ENCODE results near the gene ERP44. TPM values are rescaled to one million over a fixed set of nuclear protein-coding genes. Genes with fewer than 3 reads are reported as not detected.

The ERP44 gene
- polyA plus RNA-seq, 1 donor (not counting 4 experiments of a cell fraction or from before 2014, with no cell fraction given), result 17.6 TPM

DNA sequence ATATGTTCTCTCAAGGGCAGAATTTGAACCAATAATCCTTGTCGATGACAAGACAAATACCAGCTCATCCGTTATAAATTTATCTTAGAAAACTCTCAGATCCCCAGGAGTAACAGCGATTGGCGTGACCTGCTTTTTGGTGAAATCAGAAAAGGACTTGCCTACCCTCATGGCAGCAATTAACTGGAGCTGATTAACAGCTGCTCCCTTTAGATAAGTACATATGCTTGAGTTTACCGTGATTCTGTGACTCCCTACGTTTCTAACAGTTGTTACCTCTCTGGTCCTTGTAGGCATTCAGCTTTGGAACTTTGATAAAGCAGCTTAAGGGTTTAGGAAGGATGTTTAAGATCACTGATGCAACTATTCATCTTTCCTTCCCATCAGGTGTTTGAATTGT, 2.8 kb upstream of the ERP44 start:
- Histone ChIP-seq H2AFZ (ENCODE audit: control insufficient read depth, low read length) (no peak overlapping the region), H3K4me3 (ENCODE audit: control insufficient read depth in 2 of 3, extremely low read depth in 1 of 3, insufficient read depth in 2 of 3, low read depth in 1 of 3, low read length in 3 of 3) (no peak overlapping the region), H3K4me1 (ENCODE audit: control insufficient read depth, extremely low read depth, insufficient read depth, low read length) (peaks cover 22% of the 10 kb centered on the region), H3K36me3 (ENCODE audit: control insufficient read depth in 2 of 2, extremely low read depth in 1 of 2, insufficient read depth in 2 of 2, low read length in 2 of 2) (peaks cover 9 to 27% of the 10 kb centered on the region in 2 experiments), H3K9me1 (ENCODE audit: control insufficient read depth, extremely low read depth, insufficient read depth, low read length) (no peaks in the 10 kb centered on the region), H3K9ac (ENCODE audit: control insufficient read depth, extremely low read depth, insufficient read depth, low read length) (no peak overlapping the region), H3K79me2 (ENCODE audit: control insufficient read depth, insufficient read depth, low read length) (peaks cover 33% of the 10 kb centered on the region), H4K20me1 (ENCODE audit: control insufficient read depth, extremely low read depth, insufficient read depth, low read length) (no peaks in the 10 kb centered on the region), H3K27me3 (ENCODE audit: control insufficient read depth, extremely low read depth, insufficient read depth, low read length) (no peaks in the 10 kb centered on the region), H3K27ac (ENCODE audit: control insufficient read depth, insufficient read depth, low read length) (no peak overlapping the region), H3K4me2 (ENCODE audit: control insufficient read depth, extremely low read depth, insufficient read depth, low read depth, low read length) (no peak overlapping the region), H3K9me3 (ENCODE audit: control insufficient read depth, low read depth, low read length) (no peaks in the 10 kb centered on the region)
- TF ChIP-seq EZH2 (IDR thresholded peaks at IDR 0.05; ENCODE audit: low read length), result no peak
- TF ChIP-seq, protein P1, sequence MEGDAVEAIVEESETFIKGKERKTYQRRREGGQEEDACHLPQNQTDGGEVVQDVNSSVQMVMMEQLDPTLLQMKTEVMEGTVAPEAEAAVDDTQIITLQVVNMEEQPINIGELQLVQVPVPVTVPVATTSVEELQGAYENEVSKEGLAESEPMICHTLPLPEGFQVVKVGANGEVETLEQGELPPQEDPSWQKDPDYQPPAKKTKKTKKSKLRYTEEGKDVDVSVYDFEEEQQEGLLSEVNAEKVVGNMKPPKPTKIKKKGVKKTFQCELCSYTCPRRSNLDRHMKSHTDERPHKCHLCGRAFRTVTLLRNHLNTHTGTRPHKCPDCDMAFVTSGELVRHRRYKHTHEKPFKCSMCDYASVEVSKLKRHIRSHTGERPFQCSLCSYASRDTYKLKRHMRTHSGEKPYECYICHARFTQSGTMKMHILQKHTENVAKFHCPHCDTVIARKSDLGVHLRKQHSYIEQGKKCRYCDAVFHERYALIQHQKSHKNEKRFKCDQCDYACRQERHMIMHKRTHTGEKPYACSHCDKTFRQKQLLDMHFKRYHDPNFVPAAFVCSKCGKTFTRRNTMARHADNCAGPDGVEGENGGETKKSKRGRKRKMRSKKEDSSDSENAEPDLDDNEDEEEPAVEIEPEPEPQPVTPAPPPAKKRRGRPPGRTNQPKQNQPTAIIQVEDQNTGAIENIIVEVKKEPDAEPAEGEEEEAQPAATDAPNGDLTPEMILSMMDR (optimal IDR thresholded peaks at IDR 0.05 in 1 of 3, IDR thresholded peaks at IDR 0.05 in 1 of 3, conservative IDR thresholded peaks at IDR 0.05 in 1 of 3; ENCODE audit: extremely low read depth in 1 of 3, insufficient read depth in 2 of 3, low read length in 3 of 3), result no peak
- DNase-seq (ENCODE audit: low read depth, low spot score) (no peak), FAIRE-seq (no peak)
- dilution Hi-C loops (cut with MboI; ENCODE audit: extremely low pct_ligation_motif_present, low sequenced_read_pairs), result no loop called here

DNA sequence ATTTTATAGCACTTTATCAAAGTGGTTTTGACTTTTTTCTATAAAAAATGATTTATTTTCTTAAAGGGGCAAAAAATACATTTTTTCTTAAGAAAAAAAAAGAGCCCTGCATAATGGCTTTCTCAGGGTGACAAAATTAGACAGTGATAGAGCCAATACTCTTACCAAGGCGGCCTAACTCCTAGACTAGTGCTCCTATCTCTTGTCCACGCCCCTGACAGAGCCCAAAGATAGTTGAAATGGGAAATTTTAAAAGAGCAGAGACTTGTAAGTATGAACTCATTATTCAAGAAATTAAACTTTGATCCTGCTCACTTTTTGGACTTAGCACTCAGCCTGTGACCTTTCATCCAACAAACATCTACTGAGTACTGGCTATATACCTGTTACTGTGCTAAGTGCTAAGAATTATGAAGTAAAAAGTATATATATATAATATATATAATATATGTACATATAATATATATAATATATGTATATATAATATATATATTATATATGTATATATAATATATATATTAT, 1.4 kb upstream of the ERP44 start:
- TF ChIP-seq EZH2 (IDR thresholded peaks at IDR 0.05; ENCODE audit: low read length), result no peak
- TF ChIP-seq, protein P1 (optimal IDR thresholded peaks at IDR 0.05 in 1 of 3, IDR thresholded peaks at IDR 0.05 in 1 of 3, conservative IDR thresholded peaks at IDR 0.05 in 1 of 3; ENCODE audit: extremely low read depth in 1 of 3, insufficient read depth in 2 of 3, low read length in 3 of 3), result no peak

More for the DNA sequence above, 1.4 kb upstream of the ERP44 start:
- H4K20me1 ChIP-seq (ENCODE audit: control insufficient read depth, extremely low read depth, insufficient read depth, low read length), result no peaks in the 10 kb centered on the region
- H3K4me1 ChIP-seq (ENCODE audit: control insufficient read depth, extremely low read depth, insufficient read depth, low read length), result peaks cover 18% of the 10 kb centered on the region
- no peaks in the 10 kb centered on the region for H3K9me3 ChIP-seq (ENCODE audit: control insufficient read depth, low read depth, low read length)
- dilution Hi-C loops (cut with MboI; ENCODE audit: extremely low pct_ligation_motif_present, low sequenced_read_pairs), result no loop called here
- peak overlapping the region; percentile 92 for H3K4me2 ChIP-seq (ENCODE audit: control insufficient read depth, extremely low read depth, insufficient read depth, low read depth, low read length)
- DNase-seq (ENCODE audit: low read depth, low spot score) (no peak), FAIRE-seq (no peak)
- peak overlapping the region; percentile 97 for H3K9ac ChIP-seq (ENCODE audit: control insufficient read depth, extremely low read depth, insufficient read depth, low read length)
- peak overlapping the region; percentile 87 for H3K27ac ChIP-seq (ENCODE audit: control insufficient read depth, insufficient read depth, low read length)
- H3K36me3 ChIP-seq (ENCODE audit: control insufficient read depth in 2 of 2, extremely low read depth in 1 of 2, insufficient read depth in 2 of 2, low read length in 2 of 2), result peaks cover 6 to 16% of the 10 kb centered on the region in 2 experiments
- peak overlapping the region; percentile 87 for H2AFZ ChIP-seq (ENCODE audit: control insufficient read depth, low read length)
- peak overlapping the region; percentile 96 to 100 (median 98) for H3K4me3 ChIP-seq (ENCODE audit: control insufficient read depth in 2 of 3, extremely low read depth in 1 of 3, insufficient read depth in 2 of 3, low read depth in 1 of 3, low read length in 3 of 3)
- no peaks in the 10 kb centered on the region for H3K9me1 ChIP-seq (ENCODE audit: control insufficient read depth, extremely low read depth, insufficient read depth, low read length)
- peaks cover 47% of the 10 kb centered on the region for H3K79me2 ChIP-seq (ENCODE audit: control insufficient read depth, insufficient read depth, low read length)
- no peaks in the 10 kb centered on the region for H3K27me3 ChIP-seq (ENCODE audit: control insufficient read depth, extremely low read depth, insufficient read depth, low read length)
